Loucy (cell line): ENCODE results near the gene KIF21A.

Experiments
- H2AFZ ChIP-seq: fragments of 200-600 bp; sonication (generic); 2 replicates; pipeline ENCODE4 v1.6.0; 2016; ENCODE audit warnings: antibody characterized with exemption, mild to moderate bottlenecking, low read length, moderate library complexity
- H3F3A ChIP-seq: fragments of 200-600 bp; 2 replicates; pipeline ENCODE4 v1.6.0; 2016; ENCODE audit warnings: antibody characterized with exemption, low read depth, mild to moderate bottlenecking
- H3K27me3 ChIP-seq: fragments of 200-600 bp; sonication (generic); 2 replicates; pipeline ENCODE4 v1.6.1; 2014; ENCODE audit warnings: low read length, mild to moderate bottlenecking; ENCODE audit not compliant: insufficient read depth, poor library complexity, severe bottlenecking
- H3K36me3 ChIP-seq: fragments of 200-600 bp; sonication (generic); 2 replicates; pipeline ENCODE4 v1.6.1; 2016; ENCODE audit warnings: low read length; ENCODE audit not compliant: insufficient read depth
- H3K4me1 ChIP-seq: fragments of 200-600 bp; sonication (generic); 2 replicates; pipeline ENCODE4 v1.5.1; 2014; ENCODE audit warnings: low read length, mild to moderate bottlenecking; ENCODE audit not compliant: insufficient read depth, poor library complexity, severe bottlenecking
- H3K4me2 ChIP-seq: fragments of 200-600 bp; sonication (generic); 2 replicates; pipeline ENCODE4 v1.6.0; 2014; ENCODE audit warnings: antibody characterized with exemption, low read length, low read depth, mild to moderate bottlenecking; ENCODE audit not compliant: poor library complexity, severe bottlenecking
- H3K4me3 ChIP-seq: fragments of 200-600 bp; sonication (generic); 2 replicates; pipeline ENCODE4 v1.5.1; 2014; ENCODE audit warnings: low read length, mild to moderate bottlenecking, mixed read lengths; ENCODE audit not compliant: poor library complexity, severe bottlenecking
- H3K79me2 ChIP-seq: fragments of 200-600 bp; sonication (generic); 2 replicates; pipeline ENCODE4 v1.6.1; 2014; ENCODE audit warnings: low read length; ENCODE audit not compliant: insufficient read depth
- H3K9ac ChIP-seq: fragments of 200-600 bp; sonication (generic); 2 replicates; pipeline ENCODE4 v1.6.0; 2014; ENCODE audit warnings: mild to moderate bottlenecking, low read depth, low read length, moderate library complexity; ENCODE audit not compliant: poor library complexity, severe bottlenecking
- H3K9me2 ChIP-seq: fragments of 200-600 bp; sonication (generic); replicated peaks from 2 replicates; pipeline ENCODE4 v1.6.1; 2016; ENCODE audit warnings: low read depth, low read length, mixed read lengths
- H3K9me3 ChIP-seq: fragments of 200-600 bp; sonication (generic); 2 replicates; pipeline ENCODE4 v1.6.1; 2014; ENCODE audit warnings: mild to moderate bottlenecking, antibody characterized with exemption, low read length, low read depth; ENCODE audit not compliant: insufficient read depth
- H4K20me1 ChIP-seq: fragments of 200-600 bp; sonication (generic); 2 replicates; pipeline ENCODE4 v1.6.0; 2014; ENCODE audit warnings: antibody characterized with exemption, low read length, mild to moderate bottlenecking; ENCODE audit not compliant: insufficient read depth, poor library complexity, severe bottlenecking
- CTCF ChIP-seq: fragments of 200-600 bp; sonication (generic); conservative IDR thresholded peaks from 2 replicates; pipeline ENCODE4 v1.5.1; 2014; ENCODE audit warnings: mild to moderate bottlenecking, antibody characterized with exemption, low read length
- EZH2phosphoT487 ChIP-seq: fragments of 200-600 bp; IDR thresholded peaks from 2 replicates; pipeline ENCODE4 v1.6.1; 2018; ENCODE audit warnings: antibody characterized with exemption, mild to moderate bottlenecking, moderate library complexity, borderline replicate concordance

Gene KIF21A

GRCh38 chr12:39364196-39364595 lies 78.7 kb downstream of the KIF21A start:
- no peak overlapping the region for H3K4me3 ChIP-seq

GRCh38 chr12:39359645-39360044 lies 83.3 kb downstream of the KIF21A start:
- H3K4me1 ChIP-seq = no peaks in the 10 kb centered on the region
- no peaks in the 10 kb centered on the region for H3K9me3 ChIP-seq
- H3K9ac ChIP-seq = no peak overlapping the region
- no peaks in the 10 kb centered on the region for H3K9me2 ChIP-seq
- H3K27me3 ChIP-seq = no peaks in the 10 kb centered on the region
- no peaks in the 10 kb centered on the region for H3K79me2 ChIP-seq
- no peak overlapping the region for H3K4me2 ChIP-seq
- no peaks in the 10 kb centered on the region for H3F3A ChIP-seq
- no peaks in the 10 kb centered on the region for H4K20me1 ChIP-seq
- no peaks in the 10 kb centered on the region for H3K36me3 ChIP-seq
- H3K4me3 ChIP-seq = no peak overlapping the region
- no peak for TF ChIP-seq CTCF
- TF ChIP-seq EZH2phosphoT487 = no peak
- no peak overlapping the region for H2AFZ ChIP-seq

More at GRCh38 chr12:39364196-39364595, 78.7 kb downstream of the KIF21A start:
- no peaks in the 10 kb centered on the region for H4K20me1 ChIP-seq
- no peak for TF ChIP-seq EZH2phosphoT487
- TF ChIP-seq CTCF = no peak
- H3K9ac ChIP-seq = no peak overlapping the region
- H3F3A ChIP-seq = no peaks in the 10 kb centered on the region
- no peaks in the 10 kb centered on the region for H3K4me1 ChIP-seq
- H3K4me2 ChIP-seq = no peak overlapping the region
- H3K36me3 ChIP-seq = no peaks in the 10 kb centered on the region
- H3K9me2 ChIP-seq = no peaks in the 10 kb centered on the region
- no peaks in the 10 kb centered on the region for H3K79me2 ChIP-seq
- H3K9me3 ChIP-seq = no peaks in the 10 kb centered on the region
- H3K27me3 ChIP-seq = no peaks in the 10 kb centered on the region
- H2AFZ ChIP-seq = no peak overlapping the region

DNA sequence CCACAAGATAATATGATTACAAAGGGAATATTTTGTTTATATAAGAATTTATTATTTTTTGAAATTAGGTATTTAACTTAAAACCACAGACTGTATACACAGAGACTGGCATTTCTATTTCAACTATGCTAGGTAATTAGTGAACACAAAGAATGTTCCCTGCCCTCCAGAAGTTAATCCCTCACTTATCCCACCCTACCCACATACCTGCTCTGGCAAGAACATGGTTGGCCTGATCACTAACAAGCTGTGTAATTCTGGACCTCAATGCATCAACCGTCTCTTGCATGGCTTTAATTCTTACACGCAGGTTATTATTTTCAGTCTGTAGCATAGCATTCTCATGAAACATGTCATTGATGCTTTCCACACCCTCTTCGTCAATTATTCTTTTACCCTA lies 85.9 kb downstream of the KIF21A start:
- TF ChIP-seq CTCF = no peak
- TF ChIP-seq EZH2phosphoT487 = no peak

More for the DNA sequence above, 85.9 kb downstream of the KIF21A start:
- no peaks in the 10 kb centered on the region for H3K9me3 ChIP-seq
- no peaks in the 10 kb centered on the region for H3K79me2 ChIP-seq
- no peak overlapping the region for H3K9ac ChIP-seq
- no peaks in the 10 kb centered on the region for H3F3A ChIP-seq
- no peaks in the 10 kb centered on the region for H3K9me2 ChIP-seq
- no peaks in the 10 kb centered on the region for H3K4me1 ChIP-seq
- H3K4me2 ChIP-seq = no peak overlapping the region
- H2AFZ ChIP-seq = no peak overlapping the region
- no peaks in the 10 kb centered on the region for H3K27me3 ChIP-seq
- H4K20me1 ChIP-seq = no peaks in the 10 kb centered on the region
- no peaks in the 10 kb centered on the region for H3K36me3 ChIP-seq
- H3K4me3 ChIP-seq = no peak overlapping the region
